GM20000 (cell line): ENCODE measurements around the gene BPIFA2.

Experiments used
- DNase-seq: peaks from one replicate; pipeline ENCODE4 v3.0.0; 2012; ENCODE audit warnings: low spot score
- TF ChIP-seq, protein P1 (sequence below): IDR thresholded peaks from 2 replicates; pipeline ENCODE4 v1.5.1; 2012; ENCODE audit warnings: mild to moderate bottlenecking, control low read depth; ENCODE audit errors: extremely low read depth, missing control alignments

Gene BPIFA2

DNA sequence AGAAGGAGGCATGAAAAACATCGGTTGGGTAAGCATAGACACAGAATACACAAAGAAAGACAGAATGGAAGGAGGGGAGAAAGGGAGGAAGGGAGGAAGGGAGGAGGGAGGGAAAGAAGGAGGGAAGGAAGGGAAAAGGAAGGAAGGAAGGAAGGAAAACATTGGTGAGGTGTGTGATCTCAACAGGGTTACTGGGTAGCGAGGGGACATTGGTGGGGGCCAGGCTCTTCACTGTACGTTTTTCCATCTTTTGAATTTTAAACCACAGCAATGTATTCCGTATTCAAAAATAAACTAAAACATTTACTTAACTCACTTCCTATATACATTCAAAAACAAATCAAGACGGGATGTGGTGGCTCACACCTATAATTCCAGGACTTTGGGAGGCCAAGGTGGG is 20.7 kb upstream of the BPIFA2 start:
- no peak for DNase-seq
- TF ChIP-seq, protein P1, sequence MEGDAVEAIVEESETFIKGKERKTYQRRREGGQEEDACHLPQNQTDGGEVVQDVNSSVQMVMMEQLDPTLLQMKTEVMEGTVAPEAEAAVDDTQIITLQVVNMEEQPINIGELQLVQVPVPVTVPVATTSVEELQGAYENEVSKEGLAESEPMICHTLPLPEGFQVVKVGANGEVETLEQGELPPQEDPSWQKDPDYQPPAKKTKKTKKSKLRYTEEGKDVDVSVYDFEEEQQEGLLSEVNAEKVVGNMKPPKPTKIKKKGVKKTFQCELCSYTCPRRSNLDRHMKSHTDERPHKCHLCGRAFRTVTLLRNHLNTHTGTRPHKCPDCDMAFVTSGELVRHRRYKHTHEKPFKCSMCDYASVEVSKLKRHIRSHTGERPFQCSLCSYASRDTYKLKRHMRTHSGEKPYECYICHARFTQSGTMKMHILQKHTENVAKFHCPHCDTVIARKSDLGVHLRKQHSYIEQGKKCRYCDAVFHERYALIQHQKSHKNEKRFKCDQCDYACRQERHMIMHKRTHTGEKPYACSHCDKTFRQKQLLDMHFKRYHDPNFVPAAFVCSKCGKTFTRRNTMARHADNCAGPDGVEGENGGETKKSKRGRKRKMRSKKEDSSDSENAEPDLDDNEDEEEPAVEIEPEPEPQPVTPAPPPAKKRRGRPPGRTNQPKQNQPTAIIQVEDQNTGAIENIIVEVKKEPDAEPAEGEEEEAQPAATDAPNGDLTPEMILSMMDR = no peak

- no peak for DNase-seq
- TF ChIP-seq, protein P1 = no peak
These were observed 19.9 kb upstream of the BPIFA2 start for GRCh38 chr20:33148040-33148439.

DNA sequence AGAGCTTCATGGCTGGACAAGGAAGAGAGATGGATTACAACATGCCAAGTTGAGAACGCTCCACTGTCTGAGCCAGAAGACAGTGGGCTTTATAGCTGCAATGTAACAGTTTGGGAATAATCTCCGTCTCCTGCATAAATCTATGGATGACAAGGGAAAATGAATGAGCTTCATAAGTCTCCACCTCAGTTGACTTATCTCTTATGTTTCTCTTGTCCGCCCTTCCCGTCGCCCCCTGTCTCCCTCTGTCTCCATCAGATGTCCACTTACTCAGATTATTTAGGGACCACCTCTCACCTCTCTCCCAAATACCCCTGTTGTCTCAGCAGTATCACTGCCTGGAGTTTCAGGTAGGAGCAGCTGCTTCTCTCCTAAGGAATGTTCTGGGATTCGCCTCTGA is 13.7 kb upstream of the BPIFA2 start:
- no peak for DNase-seq
- TF ChIP-seq, protein P1 = no peak

DNA sequence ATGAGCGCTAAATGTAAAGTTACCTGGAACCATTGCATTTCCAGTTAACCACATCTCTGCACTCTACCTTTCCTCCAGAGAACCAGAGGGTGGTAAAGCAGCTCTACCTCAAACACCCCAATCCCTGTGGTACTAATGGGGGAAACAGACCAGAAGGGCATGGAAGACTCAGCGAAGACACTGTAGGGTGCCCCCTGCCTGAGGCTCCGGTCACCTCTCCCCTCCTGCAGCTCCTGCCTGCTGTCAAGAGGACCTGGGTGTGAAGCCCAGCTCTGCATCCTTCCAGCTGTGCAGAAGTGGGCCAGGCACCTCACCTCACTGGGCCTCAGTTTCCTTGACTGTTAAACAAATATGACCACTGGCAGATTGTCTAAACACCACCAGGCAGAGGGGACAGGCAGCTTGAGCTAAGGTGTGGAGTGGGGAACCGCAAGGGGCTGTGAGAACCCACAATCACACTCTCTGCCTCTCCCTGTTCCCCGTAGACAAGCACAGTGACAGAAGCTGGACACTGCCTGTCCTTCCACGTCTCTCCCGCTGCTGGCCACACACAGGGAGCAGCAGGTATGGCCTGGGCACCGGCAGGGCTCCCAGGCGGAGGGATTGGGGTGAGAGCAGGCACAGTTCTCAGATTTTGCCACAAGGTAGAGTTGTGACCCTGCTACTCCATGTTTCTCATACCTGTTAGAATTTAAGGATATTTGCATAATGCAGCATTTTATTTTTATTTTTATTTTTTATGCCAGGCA is 9.1 kb upstream of the BPIFA2 start:
- TF ChIP-seq, protein P1 = no peak
- no peak for DNase-seq

DNA sequence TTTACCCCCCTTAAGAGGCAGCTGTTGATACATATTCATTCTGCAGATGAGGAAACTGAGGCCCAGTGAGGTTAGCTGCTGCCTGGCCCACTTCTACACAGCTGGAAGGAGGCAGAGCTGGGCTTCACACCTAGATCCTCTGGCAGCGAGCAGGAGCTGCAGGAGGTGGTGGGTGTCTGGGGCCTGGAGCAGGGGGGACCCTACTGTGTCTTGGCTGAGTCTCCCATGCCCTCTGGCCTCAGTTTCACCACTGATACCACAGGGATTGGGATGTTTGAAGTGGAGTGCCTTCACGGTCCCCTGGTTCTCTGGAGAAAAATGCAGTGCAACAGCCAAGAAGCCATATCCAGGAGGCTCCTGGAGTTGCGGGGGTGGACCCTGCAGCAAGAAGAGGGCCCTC is 8.2 kb upstream of the BPIFA2 start:
- DNase-seq = no peak
- TF ChIP-seq, protein P1 = no peak

- DNase-seq = no peak
- TF ChIP-seq, protein P1 = no peak
These were observed 7.3 kb upstream of the BPIFA2 start for GRCh38 chr20:33160681-33161080.

DNA sequence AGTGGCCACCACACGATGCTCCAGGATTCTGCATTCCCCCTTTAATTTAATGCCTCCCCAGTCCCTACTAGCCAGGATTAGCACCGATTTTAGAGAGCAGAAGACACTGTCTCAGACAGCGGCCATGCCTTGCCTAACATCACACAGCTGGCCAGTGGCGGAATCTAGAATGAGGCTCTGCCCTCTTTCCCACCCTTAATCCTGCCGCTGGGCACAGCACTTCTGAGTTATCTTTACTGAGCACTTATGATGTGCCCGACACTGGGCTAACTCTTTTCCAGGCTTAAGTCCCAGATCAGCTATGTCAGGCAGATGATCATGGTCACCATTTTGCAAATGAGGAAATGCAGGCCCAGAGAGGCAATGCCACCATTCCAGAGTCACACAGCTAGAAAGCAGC is 5.6 kb upstream of the BPIFA2 start:
- TF ChIP-seq, protein P1 = no peak
- DNase-seq = no peak
